NCI-H2171 treated with DMSO at 0.1 percent for 48 hours (cell line): ENCODE data around the gene P3H2.
"Not testable (repeated sequence)": the region's sequence is repeated elsewhere in the genome, so short reads cannot be mapped to it uniquely, and the experiment has no call there.

Source experiments
- DNase-seq: peaks from one replicate; lab custom pipeline; 2025; lab: John Stamatoyannopoulos, UW

P3H2 gene

GRCh38 chr3:190120269-190121060 is at the start of gene P3H2:
TSS of gene P3H2 (minus strand) at chr3:190120897. CDS start at chr3:190120731, 166 bp downstream.
- peak; percentile 88 for DNase-seq

- DNase-seq: no peak
Measured at GRCh38 chr3:190169877-190170276, 49.2 kb upstream of the P3H2 start.

GRCh38 chr3:190169243-190169642 is 48.5 kb upstream of the P3H2 start:
- DNase-seq: no peak

- DNase-seq: no peak
Measured at GRCh38 chr3:190167936-190168680, 47.4 kb upstream of the P3H2 start.

GRCh38 chr3:190166948-190167347 is 46.3 kb upstream of the P3H2 start:
- no peak for DNase-seq

- no peak for DNase-seq
Measured at GRCh38 chr3:190165253-190165652, 44.6 kb upstream of the P3H2 start.

GRCh38 chr3:190162013-190162412 is 41.3 kb upstream of the P3H2 start:
- not testable (repeated sequence) for DNase-seq

GRCh38 chr3:190159902-190160435 is 39.3 kb upstream of the P3H2 start:
- no peak for DNase-seq

GRCh38 chr3:190158261-190158660 is 37.6 kb upstream of the P3H2 start:
- no peak for DNase-seq

- DNase-seq: no peak
Measured at GRCh38 chr3:190155752-190156151, 35.1 kb upstream of the P3H2 start.

GRCh38 chr3:190150681-190151080 is 30.0 kb upstream of the P3H2 start:
- DNase-seq: no peak

GRCh38 chr3:190149830-190150619 is 29.3 kb upstream of the P3H2 start:
- not testable (repeated sequence) for DNase-seq

- DNase-seq: not testable (repeated sequence)
Measured at GRCh38 chr3:190144793-190145192, 24.1 kb upstream of the P3H2 start.

- DNase-seq: no peak
Measured at GRCh38 chr3:190142041-190142440, 21.3 kb upstream of the P3H2 start.

GRCh38 chr3:190139365-190139764 is 18.7 kb upstream of the P3H2 start:
- DNase-seq: no peak

- peak; percentile 53 for DNase-seq
Measured at GRCh38 chr3:190132371-190132770, 11.7 kb upstream of the P3H2 start.

GRCh38 chr3:190131329-190131728 is 10.6 kb upstream of the P3H2 start:
- peak; percentile 85 for DNase-seq

GRCh38 chr3:190130696-190131095 is 10.0 kb upstream of the P3H2 start:
- DNase-seq: peak; percentile 87

GRCh38 chr3:190130037-190130436 is 9.3 kb upstream of the P3H2 start:
- DNase-seq: peak; percentile 37

- DNase-seq: no peak
Measured at GRCh38 chr3:190127797-190128196, 7.1 kb upstream of the P3H2 start.

- no peak for DNase-seq
Measured at GRCh38 chr3:190127195-190127594, 6.5 kb upstream of the P3H2 start.

GRCh38 chr3:190125436-190126068 is 4.9 kb upstream of the P3H2 start:
- DNase-seq: no peak
